ENCODE measurements around the gene NEK10.
"Not testable (repeated sequence)": the region's sequence is repeated elsewhere in the genome, so short reads cannot be mapped to it uniquely, and the experiment has no call there.

NEK10 gene

GRCh38 chr3:27312044-27312668, 57.0 kb downstream of the NEK10 start:
- no peak for DNase-seq

GRCh38 chr3:27311400-27311799, 57.8 kb downstream of the NEK10 start:
- no peak for DNase-seq

- no peak for DNase-seq
These were observed 58.5 kb downstream of the NEK10 start for GRCh38 chr3:27310688-27311087.

- DNase-seq: no peak
These were observed 61.6 kb downstream of the NEK10 start for GRCh38 chr3:27307566-27307965.

- DNase-seq: no peak
These were observed 66.3 kb downstream of the NEK10 start for GRCh38 chr3:27302891-27303290.

- not testable (repeated sequence) for DNase-seq
These were observed 70.2 kb downstream of the NEK10 start for GRCh38 chr3:27298981-27299380.

GRCh38 chr3:27293939-27294338, 75.2 kb downstream of the NEK10 start:
- no peak for DNase-seq

GRCh38 chr3:27290760-27291159, 78.4 kb downstream of the NEK10 start:
- DNase-seq: no peak

GRCh38 chr3:27289769-27290413, 79.3 kb downstream of the NEK10 start:
- no peak for DNase-seq

- DNase-seq: no peak
These were observed 82.1 kb downstream of the NEK10 start for GRCh38 chr3:27287052-27287451.

- DNase-seq: not testable (repeated sequence)
These were observed 82.7 kb downstream of the NEK10 start for GRCh38 chr3:27286467-27286866.

- DNase-seq: no peak
These were observed 83.5 kb downstream of the NEK10 start for GRCh38 chr3:27285668-27286067.

GRCh38 chr3:27281671-27282150, 87.5 kb downstream of the NEK10 start:
- no peak for DNase-seq

- DNase-seq: no peak
These were observed 90.1 kb downstream of the NEK10 start for GRCh38 chr3:27279123-27279522.

- DNase-seq: no peak
These were observed 90.7 kb downstream of the NEK10 start for GRCh38 chr3:27278383-27279055.

GRCh38 chr3:27275441-27275990, 93.7 kb downstream of the NEK10 start:
- no peak for DNase-seq

- DNase-seq: no peak
These were observed 97.3 kb downstream of the NEK10 start for GRCh38 chr3:27271890-27272289.

- DNase-seq: no peak
These were observed 114.3 kb downstream of the NEK10 start for GRCh38 chr3:27254896-27255295.

GRCh38 chr3:27253831-27254230, 115.4 kb downstream of the NEK10 start:
- DNase-seq: peak; percentile 27

GRCh38 chr3:27253391-27253790, 115.8 kb downstream of the NEK10 start:
- DNase-seq: no peak

GRCh38 chr3:27252646-27253045, 116.5 kb downstream of the NEK10 start:
- DNase-seq: no peak

GRCh38 chr3:27244374-27244773, 124.8 kb downstream of the NEK10 start:
- no peak for DNase-seq

- no peak for DNase-seq
These were observed 129.2 kb downstream of the NEK10 start for GRCh38 chr3:27239951-27240350.

- DNase-seq: no peak
These were observed 140.4 kb downstream of the NEK10 start for GRCh38 chr3:27228805-27229204.
